SK-N-SH (cell line): ENCODE results near the gene NFIA. TPM values are rescaled to one million over a fixed set of nuclear protein-coding genes. Genes with fewer than 3 reads are reported as not detected.

Experiments
- CTCF ChIA-PET: fragments of 300-600, 350-600 bp; formaldehyde crosslinking; extraction: SDS; loops from one replicate; lab custom pipeline; 2021; lab: Yijun Ruan, JAX
- POLR2A ChIA-PET: fragments of 350-600 bp; sonication (Branson Sonifier 250); formaldehyde crosslinking; extraction: SDS; loops from one replicate; lab custom pipeline; 2020; ENCODE audit warnings: antibody characterized with exemption, inconsistent platforms; lab: Yijun Ruan, JAX
- DNase-seq: peaks from one replicate; pipeline ENCODE4 v3.0.0; 2012
- H2AFZ ChIP-seq: fragments of 200-600 bp; sonication (generic); 2 replicates; pipeline ENCODE4 v1.8.1; 2016; ENCODE audit warnings: antibody characterized with exemption, mild to moderate bottlenecking, low read depth
- H3F3A ChIP-seq: fragments of 200-600 bp; sonication (generic); replicated peaks from 2 replicates; pipeline ENCODE3; 2016; ENCODE audit warnings: antibody characterized with exemption, mild to moderate bottlenecking; ENCODE audit not compliant: insufficient read depth
- H3K27ac ChIP-seq, 2 experiments: fragments of 200-500 bp in 1 of 2; fragments of 200-600 bp in 1 of 2; sonication (Bioruptor generic) in 1 of 2; sonication (generic), shearing (Covaris generic) in 1 of 2; 2 replicates each; pipeline versions ENCODE4 v1.5.1 to v1.6.1; 2014 to 2016; ENCODE audit warnings: low read depth in 2 of 2, inconsistent platforms in 1 of 2, low read length in 1 of 2, mild to moderate bottlenecking in 1 of 2, mixed read lengths in 1 of 2
- H3K27me3 ChIP-seq: fragments of 200-600 bp; sonication (generic), shearing (Covaris generic); 2 replicates; pipeline ENCODE4 v1.6.1; 2016; ENCODE audit warnings: mixed run types; ENCODE audit not compliant: insufficient read depth
- H3K36me3 ChIP-seq, 2 experiments: fragments of 200-500 bp in 1 of 2; fragments of 200-600 bp in 1 of 2; sonication (Bioruptor generic) in 1 of 2; sonication (generic) in 1 of 2; replicated peaks in 1 of 2; 2 replicates each; pipeline versions ENCODE3 to v1.5.1; 2014 to 2016; ENCODE audit warnings: low read length in 1 of 2, mild to moderate bottlenecking in 1 of 2; ENCODE audit not compliant: insufficient read depth in 2 of 2, control insufficient read depth in 1 of 2
- H3K4me1 ChIP-seq, 2 experiments: fragments of 200-500 bp in 1 of 2; fragments of 200-600 bp in 1 of 2; sonication (Bioruptor generic) in 1 of 2; sonication (generic), shearing (Covaris generic) in 1 of 2; 2 replicates each; pipeline versions ENCODE4 v1.5.1 to v1.6.1; 2014 to 2016; ENCODE audit warnings: low read depth in 1 of 2, low read length in 1 of 2, mixed run types in 1 of 2; ENCODE audit not compliant: insufficient read depth in 2 of 2, control insufficient read depth in 1 of 2
- H3K4me2 ChIP-seq: fragments of 200-600 bp; sonication (generic), shearing (Covaris generic); 2 replicates; pipeline ENCODE4 v1.6.1; 2017; ENCODE audit warnings: mixed run types
- H3K4me3 ChIP-seq, 2 experiments: fragments of 200-500 bp in 1 of 2; fragments of 200-600 bp in 1 of 2; sonication (Bioruptor generic) in 1 of 2; sonication (generic), shearing (Covaris generic) in 1 of 2; 2 replicates each; pipeline versions ENCODE4 v1.5.1 to v1.8.1; 2014 to 2016; ENCODE audit warnings: low read depth in 2 of 2, inconsistent platforms in 1 of 2, low read length in 1 of 2, mild to moderate bottlenecking in 1 of 2, mixed read lengths in 1 of 2, moderate library complexity in 1 of 2
- H3K79me2 ChIP-seq: fragments of 200-600 bp; sonication (generic); 2 replicates; pipeline ENCODE4 v1.8.1; 2017; ENCODE audit warnings: mild to moderate bottlenecking; ENCODE audit not compliant: insufficient read depth
- H3K9ac ChIP-seq: fragments of 200-600 bp; sonication (generic); 2 replicates; pipeline ENCODE4 v1.6.1; 2017; ENCODE audit warnings: mixed run types
- H3K9me2 ChIP-seq: fragments of 200-600 bp; sonication (generic); 2 replicates; pipeline ENCODE4 v1.6.1; 2017; ENCODE audit warnings: mixed run types
- H3K9me3 ChIP-seq: fragments of 200-600 bp; sonication (generic); 2 replicates; pipeline ENCODE4 v1.6.1; 2017; ENCODE audit warnings: mixed run types, mild to moderate bottlenecking, moderate library complexity
- H4K20me1 ChIP-seq: fragments of 200-600 bp; sonication (generic); 2 replicates; pipeline ENCODE4 v1.6.1; 2017; ENCODE audit warnings: mild to moderate bottlenecking, mixed run types; ENCODE audit not compliant: insufficient read depth
- CHD2 ChIP-seq: fragments of 150-350 bp; IDR thresholded peaks from 2 replicates; pipeline ENCODE4 v1.6.1; 2018; ENCODE audit warnings: low read length; ENCODE audit not compliant: partially characterized antibody
- MAX ChIP-seq: IDR thresholded peaks from 2 replicates; pipeline ENCODE4 v1.4.0; 2012; ENCODE audit warnings: low read depth
- NFIC ChIP-seq: IDR thresholded peaks from 2 replicates; pipeline ENCODE4 v1.4.0; 2012; ENCODE audit warnings: borderline replicate concordance
- POLR2AphosphoS5 ChIP-seq: IDR thresholded peaks from 2 replicates; pipeline ENCODE4 v1.6.1; 2012; ENCODE audit warnings: low read depth, low read length
- RCOR1 ChIP-seq: fragments of 150-350 bp; IDR thresholded peaks from 2 replicates; pipeline ENCODE4 v1.6.1; 2017; ENCODE audit warnings: antibody characterized with exemption, low read length
- SIN3A ChIP-seq: IDR thresholded peaks from 2 replicates; pipeline ENCODE4 v1.6.1; 2012; ENCODE audit warnings: low read depth, mild to moderate bottlenecking, low read length, moderate library complexity, borderline replicate concordance
- SMC3 ChIP-seq: IDR thresholded peaks from 2 replicates; pipeline ENCODE4 v1.6.1; 2012; ENCODE audit warnings: low read depth, low read length, improper control_type of control experiment
- TCF12 ChIP-seq: IDR thresholded peaks from 2 replicates; pipeline ENCODE4 v1.4.0; 2012
- TEAD4 ChIP-seq: IDR thresholded peaks from 2 replicates; pipeline ENCODE4 v1.4.0; 2012; ENCODE audit warnings: mild to moderate bottlenecking, borderline replicate concordance; ENCODE audit not compliant: insufficient read depth
- USF1 ChIP-seq: IDR thresholded peaks from 2 replicates; pipeline ENCODE4 v1.4.0; 2012; ENCODE audit warnings: low read depth, borderline replicate concordance
- WGBS: methylation state at CpG from one replicate; pipeline ENCODE4 v1.1.6; 2017; ENCODE audit warnings: low lambda C conversion rate; 5-methylcytosine and 5-hydroxymethylcytosine counted together
- polyA plus RNA-seq, 3 experiments: library from polyadenylated mRNA; depleted of rRNA; stranded (reverse); fragments of >200 nt; gene quantifications; 2 replicates each; pipeline ENCODE4 v1.2.3, GENCODE V29; 2012

The NFIA gene
- polyA plus RNA-seq, 1 of the 3 experiments (the other 2 are of a cell fraction) = 3.3 TPM

- no peaks in the 10 kb centered on the region for H4K20me1 ChIP-seq
- no peaks in the 10 kb centered on the region for H3K36me3 ChIP-seq
- H3K4me2 ChIP-seq = no peak overlapping the region
- no peak overlapping the region for H2AFZ ChIP-seq
- H3F3A ChIP-seq = no peaks in the 10 kb centered on the region
- no peak overlapping the region for H3K4me3 ChIP-seq
- no peak overlapping the region for H3K27ac ChIP-seq
- peaks cover 22 to 27% of the 10 kb centered on the region in 2 experiments; a peak in 3 of 4 replicates for H3K4me1 ChIP-seq
- H3K9me3 ChIP-seq = no peaks in the 10 kb centered on the region
- TF ChIP-seq NFIC (no peak), TCF12 (no peak)
- H3K9ac ChIP-seq = no peak overlapping the region
- H3K9me2 ChIP-seq = no peaks in the 10 kb centered on the region
- H3K27me3 ChIP-seq = no peaks in the 10 kb centered on the region
- no peaks in the 10 kb centered on the region; the same call in 1 of the 2 replicates for H3K79me2 ChIP-seq
- CTCF ChIA-PET = interaction anchor here (1.3 to 1.5 kb wide), 2 partner anchors 13 to 24 kb away, joined by 3 read pairs; no protein-coding TSS in a partner anchor
- POLR2A ChIA-PET = no interaction called here
- DNase-seq = no peak
These were observed 86.7 kb downstream of the NFIA start for GRCh38 chr1:61169045-61169444.

GRCh38 chr1:61169634-61170033, 87.3 kb downstream of the NFIA start:
- Histone ChIP-seq H3K9me2 (no peaks in the 10 kb centered on the region), H3K4me1 (peaks cover 25 to 27% of the 10 kb centered on the region in 2 experiments; a peak in 3 of 4 replicates), H3K9ac (no peak overlapping the region), H3F3A (no peaks in the 10 kb centered on the region), H3K79me2 (no peaks in the 10 kb centered on the region; the same call in 1 of the 2 replicates), H2AFZ (no peak overlapping the region), H3K36me3 (no peaks in the 10 kb centered on the region), H3K4me3 (no peak overlapping the region), H4K20me1 (no peaks in the 10 kb centered on the region), H3K27me3 (no peaks in the 10 kb centered on the region), H3K9me3 (no peaks in the 10 kb centered on the region), H3K4me2 (no peak overlapping the region), H3K27ac (no peak overlapping the region)
- 95% methylated on average over 3 of the region's 3 CpGs for WGBS
- no peak for DNase-seq
- ChIA-PET POLR2A (no interaction called here), CTCF (interaction anchor here (1.3 to 1.5 kb wide), 2 partner anchors 13 to 23 kb away, joined by 3 read pairs; no protein-coding TSS in a partner anchor)
- no peak for TF ChIP-seq POLR2AphosphoS5
- no peak for TF ChIP-seq RCOR1

GRCh38 chr1:61170328-61171238, 88.2 kb downstream of the NFIA start:
- ChIA-PET CTCF (interaction anchor here (1.5 kb wide), 1 partner anchor 22 kb away, joined by 3 read pairs; no protein-coding TSS in a partner anchor), POLR2A (no interaction called here)
- no peaks in the 10 kb centered on the region for H3K9me3 ChIP-seq
- no peaks in the 10 kb centered on the region for H3F3A ChIP-seq
- peaks cover 25 to 27% of the 10 kb centered on the region in 2 experiments; a peak in 3 of 4 replicates for H3K4me1 ChIP-seq
- H3K4me2 ChIP-seq = peak overlapping the region; percentile 49
- no peaks in the 10 kb centered on the region for H4K20me1 ChIP-seq
- H3K4me3 ChIP-seq = no peak overlapping the region
- no peaks in the 10 kb centered on the region; the same call in 1 of the 2 replicates for H3K79me2 ChIP-seq
- peak overlapping the region; percentile 13; the same call in 1 of the 2 replicates for H3K9ac ChIP-seq
- H2AFZ ChIP-seq = no peak overlapping the region
- H3K27ac ChIP-seq = peak overlapping the region in 1 of 2 experiments; percentile 56; a peak in 1 of 4 replicates
- TF ChIP-seq MAX (no peak), TCF12 (no peak), TEAD4 (no peak), CHD2 (no peak), USF1 (no peak), POLR2AphosphoS5 (no peak), SMC3 (no peak), SIN3A (no peak)
- no peak for DNase-seq
- whole genome bisulfite sequencing = 45% methylated on average over 5 of the region's 6 CpGs
- no peaks in the 10 kb centered on the region for H3K27me3 ChIP-seq
- no peaks in the 10 kb centered on the region for H3K9me2 ChIP-seq
- no peaks in the 10 kb centered on the region for H3K36me3 ChIP-seq
